Measurements from ENCODE around the gene GRK1.

The GRK1 gene

DNA sequence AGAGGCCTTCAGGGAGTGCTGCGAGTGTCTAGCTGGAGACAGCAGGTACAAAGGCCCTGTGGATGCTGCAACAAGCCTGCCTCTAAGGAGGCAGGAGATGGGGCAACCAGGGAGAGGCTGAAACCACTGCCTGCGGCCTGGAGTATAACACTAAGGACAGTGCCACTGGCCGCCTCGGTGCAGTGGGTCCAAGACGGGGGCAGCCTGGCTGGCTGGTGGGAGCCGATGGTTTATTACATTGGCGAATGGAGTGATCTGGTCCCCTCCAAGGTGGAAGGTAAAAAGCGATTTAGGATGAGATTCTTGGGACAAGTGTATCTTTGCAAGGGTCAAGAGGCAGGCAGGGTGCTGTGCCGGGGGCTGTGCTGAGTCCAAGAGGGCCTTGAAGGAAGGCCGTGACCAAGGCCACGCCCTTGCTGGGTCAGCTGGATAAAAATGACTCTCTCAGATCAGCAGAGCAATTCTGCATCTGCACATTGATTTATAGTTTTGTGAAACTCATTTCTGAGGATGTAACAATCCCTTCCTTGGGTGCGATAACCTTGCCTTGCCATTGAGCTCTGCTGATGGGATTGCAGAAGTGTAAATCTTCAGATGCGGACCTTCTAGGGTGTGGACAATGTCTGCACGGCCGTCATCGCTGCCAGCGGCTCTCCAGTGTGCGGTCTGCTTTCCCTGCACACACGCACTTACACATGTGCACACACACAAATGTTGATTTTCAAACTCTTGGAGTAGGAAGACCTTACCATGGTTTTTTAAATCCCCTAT is 98.0 kb downstream of the GRK1 start:
- ChIA-PET CTCF (no interaction called here), POLR2A (no interaction called here)
- Histone ChIP-seq H3K9me3 (ENCODE audit: control insufficient read depth, insufficient read depth, low read depth, low read length) (no peaks in the 10 kb centered on the region), H3K4me1 (ENCODE audit: control insufficient read depth, insufficient read depth, low read length) (no peaks in the 10 kb centered on the region), H3K27ac (ENCODE audit: extremely low read depth, low read depth, low read length) (no peak overlapping the region), H3K4me3 (ENCODE audit: low read depth, low read length) (no peak overlapping the region), H3K36me3 (ENCODE audit: control insufficient read depth in 2 of 2, insufficient read depth in 1 of 2, low read length in 2 of 2) (no peaks in the 10 kb centered on the region)
- TF ChIP-seq ZNF623 (tag by site-specific recombination; IDR thresholded peaks at IDR 0.05) = peak; percentile 46; the same call in 1 of the 2 replicates
- TF ChIP-seq, protein P1, sequence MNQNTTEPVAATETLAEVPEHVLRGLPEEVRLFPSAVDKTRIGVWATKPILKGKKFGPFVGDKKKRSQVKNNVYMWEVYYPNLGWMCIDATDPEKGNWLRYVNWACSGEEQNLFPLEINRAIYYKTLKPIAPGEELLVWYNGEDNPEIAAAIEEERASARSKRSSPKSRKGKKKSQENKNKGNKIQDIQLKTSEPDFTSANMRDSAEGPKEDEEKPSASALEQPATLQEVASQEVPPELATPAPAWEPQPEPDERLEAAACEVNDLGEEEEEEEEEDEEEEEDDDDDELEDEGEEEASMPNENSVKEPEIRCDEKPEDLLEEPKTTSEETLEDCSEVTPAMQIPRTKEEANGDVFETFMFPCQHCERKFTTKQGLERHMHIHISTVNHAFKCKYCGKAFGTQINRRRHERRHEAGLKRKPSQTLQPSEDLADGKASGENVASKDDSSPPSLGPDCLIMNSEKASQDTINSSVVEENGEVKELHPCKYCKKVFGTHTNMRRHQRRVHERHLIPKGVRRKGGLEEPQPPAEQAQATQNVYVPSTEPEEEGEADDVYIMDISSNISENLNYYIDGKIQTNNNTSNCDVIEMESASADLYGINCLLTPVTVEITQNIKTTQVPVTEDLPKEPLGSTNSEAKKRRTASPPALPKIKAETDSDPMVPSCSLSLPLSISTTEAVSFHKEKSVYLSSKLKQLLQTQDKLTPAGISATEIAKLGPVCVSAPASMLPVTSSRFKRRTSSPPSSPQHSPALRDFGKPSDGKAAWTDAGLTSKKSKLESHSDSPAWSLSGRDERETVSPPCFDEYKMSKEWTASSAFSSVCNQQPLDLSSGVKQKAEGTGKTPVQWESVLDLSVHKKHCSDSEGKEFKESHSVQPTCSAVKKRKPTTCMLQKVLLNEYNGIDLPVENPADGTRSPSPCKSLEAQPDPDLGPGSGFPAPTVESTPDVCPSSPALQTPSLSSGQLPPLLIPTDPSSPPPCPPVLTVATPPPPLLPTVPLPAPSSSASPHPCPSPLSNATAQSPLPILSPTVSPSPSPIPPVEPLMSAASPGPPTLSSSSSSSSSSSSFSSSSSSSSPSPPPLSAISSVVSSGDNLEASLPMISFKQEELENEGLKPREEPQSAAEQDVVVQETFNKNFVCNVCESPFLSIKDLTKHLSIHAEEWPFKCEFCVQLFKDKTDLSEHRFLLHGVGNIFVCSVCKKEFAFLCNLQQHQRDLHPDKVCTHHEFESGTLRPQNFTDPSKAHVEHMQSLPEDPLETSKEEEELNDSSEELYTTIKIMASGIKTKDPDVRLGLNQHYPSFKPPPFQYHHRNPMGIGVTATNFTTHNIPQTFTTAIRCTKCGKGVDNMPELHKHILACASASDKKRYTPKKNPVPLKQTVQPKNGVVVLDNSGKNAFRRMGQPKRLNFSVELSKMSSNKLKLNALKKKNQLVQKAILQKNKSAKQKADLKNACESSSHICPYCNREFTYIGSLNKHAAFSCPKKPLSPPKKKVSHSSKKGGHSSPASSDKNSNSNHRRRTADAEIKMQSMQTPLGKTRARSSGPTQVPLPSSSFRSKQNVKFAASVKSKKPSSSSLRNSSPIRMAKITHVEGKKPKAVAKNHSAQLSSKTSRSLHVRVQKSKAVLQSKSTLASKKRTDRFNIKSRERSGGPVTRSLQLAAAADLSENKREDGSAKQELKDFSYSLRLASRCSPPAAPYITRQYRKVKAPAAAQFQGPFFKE (tag by site-specific recombination; IDR thresholded peaks at IDR 0.05; ENCODE audit: borderline replicate concordance) = no peak

DNA sequence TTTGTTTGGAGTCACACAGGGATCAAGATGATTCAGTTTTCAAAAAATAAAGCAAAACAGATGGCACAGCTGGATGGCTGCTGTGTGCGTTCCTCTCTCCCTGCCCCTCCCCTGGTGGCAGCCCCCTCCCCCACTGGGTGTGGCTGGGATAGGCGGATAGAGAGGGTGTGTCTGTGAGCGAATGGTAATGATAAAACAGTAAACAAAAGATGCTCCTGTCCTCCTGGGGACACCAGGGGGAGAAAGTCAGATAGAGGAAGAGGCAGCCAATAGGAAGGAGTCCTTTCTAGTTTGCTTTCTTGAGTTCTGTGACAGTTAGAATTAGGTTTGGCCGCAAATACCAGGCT is 98.5 kb downstream of the GRK1 start:
- H3K36me3 ChIP-seq (ENCODE audit: control insufficient read depth in 2 of 2, insufficient read depth in 1 of 2, low read length in 2 of 2) = no peaks in the 10 kb centered on the region
- no peak overlapping the region for H3K4me3 ChIP-seq (ENCODE audit: low read depth, low read length)
- CTCF ChIA-PET = no interaction called here
- no peak overlapping the region for H3K27ac ChIP-seq (ENCODE audit: extremely low read depth, low read depth, low read length)
- POLR2A ChIA-PET = no interaction called here
- TF ChIP-seq ZNF677 (tag by site-specific recombination; IDR thresholded peaks at IDR 0.05) (no peak), KLF1 (tag by site-specific recombination; IDR thresholded peaks at IDR 0.05) (peak; percentile 91)
- no peaks in the 10 kb centered on the region for H3K9me3 ChIP-seq (ENCODE audit: control insufficient read depth, insufficient read depth, low read depth, low read length)
- no peaks in the 10 kb centered on the region for H3K4me1 ChIP-seq (ENCODE audit: control insufficient read depth, insufficient read depth, low read length)

DNA sequence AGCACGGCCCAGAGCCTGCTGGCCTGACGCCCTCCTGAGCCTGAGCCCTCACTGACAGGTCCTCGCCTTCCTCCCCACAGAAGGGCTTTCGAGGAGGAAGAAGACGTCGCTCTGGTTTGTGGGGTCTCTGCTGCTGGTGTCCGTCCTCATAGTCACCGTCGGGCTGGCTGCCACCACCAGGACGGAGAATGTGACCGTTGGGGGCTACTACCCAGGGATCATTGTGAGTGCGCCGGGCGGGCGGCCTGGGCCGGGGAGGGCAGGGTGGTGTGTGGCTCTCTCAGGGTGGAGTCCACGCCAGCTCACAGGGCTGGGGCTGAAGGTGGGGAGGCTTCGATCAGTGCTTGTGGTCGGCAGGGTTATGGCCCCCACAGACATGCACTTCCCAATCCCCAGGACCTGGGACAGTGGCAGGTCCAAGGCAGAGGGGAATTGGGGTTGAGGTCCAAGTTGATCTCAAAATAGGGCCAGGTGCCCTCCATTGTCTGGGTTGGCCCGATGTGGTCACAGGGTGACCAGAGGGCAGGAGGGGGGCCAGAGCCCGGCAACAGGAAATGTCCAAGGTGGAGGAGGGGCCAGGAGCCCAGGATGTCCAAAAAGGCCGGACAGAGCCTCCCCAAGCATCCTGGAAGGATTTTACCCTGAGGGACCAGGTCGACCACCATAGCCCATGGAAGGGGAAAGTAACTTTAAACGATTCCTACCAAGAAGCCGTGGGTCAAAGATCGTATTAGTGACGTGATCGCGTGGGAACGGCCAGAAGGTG is 99.2 kb downstream of the GRK1 start:
- no peak overlapping the region for H3K4me3 ChIP-seq (ENCODE audit: low read depth, low read length)
- POLR2A ChIA-PET = no interaction called here
- H3K27ac ChIP-seq (ENCODE audit: extremely low read depth, low read depth, low read length) = no peak overlapping the region
- no peaks in the 10 kb centered on the region for H3K4me1 ChIP-seq (ENCODE audit: control insufficient read depth, insufficient read depth, low read length)
- H3K9me3 ChIP-seq (ENCODE audit: control insufficient read depth, insufficient read depth, low read depth, low read length) = no peaks in the 10 kb centered on the region
- CTCF ChIA-PET = no interaction called here
- no peaks in the 10 kb centered on the region for H3K36me3 ChIP-seq (ENCODE audit: control insufficient read depth in 2 of 2, insufficient read depth in 1 of 2, low read length in 2 of 2)
- TF ChIP-seq ZFP41 (tag by site-specific recombination; IDR thresholded peaks at IDR 0.05; ENCODE audit: borderline replicate concordance) = no peak
- no peak for TF ChIP-seq ZSCAN23 (tag by site-specific recombination; IDR thresholded peaks at IDR 0.05)
- TF ChIP-seq, protein P2, sequence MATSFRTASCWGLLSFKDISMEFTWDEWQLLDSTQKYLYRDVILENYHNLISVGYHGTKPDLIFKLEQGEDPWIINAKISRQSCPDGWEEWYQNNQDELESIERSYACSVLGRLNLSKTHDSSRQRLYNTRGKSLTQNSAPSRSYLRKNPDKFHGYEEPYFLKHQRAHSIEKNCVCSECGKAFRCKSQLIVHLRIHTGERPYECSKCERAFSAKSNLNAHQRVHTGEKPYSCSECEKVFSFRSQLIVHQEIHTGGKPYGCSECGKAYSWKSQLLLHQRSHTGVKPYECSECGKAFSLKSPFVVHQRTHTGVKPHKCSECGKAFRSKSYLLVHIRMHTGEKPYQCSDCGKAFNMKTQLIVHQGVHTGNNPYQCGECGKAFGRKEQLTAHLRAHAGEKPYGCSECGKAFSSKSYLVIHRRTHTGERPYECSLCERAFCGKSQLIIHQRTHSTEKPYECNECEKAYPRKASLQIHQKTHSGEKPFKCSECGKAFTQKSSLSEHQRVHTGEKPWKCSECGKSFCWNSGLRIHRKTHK (tag by site-specific recombination; IDR thresholded peaks at IDR 0.05) = no peak
- no peak for TF ChIP-seq OVOL3 (tag by site-specific recombination; IDR thresholded peaks at IDR 0.05)
- TF ChIP-seq, protein P3, sequence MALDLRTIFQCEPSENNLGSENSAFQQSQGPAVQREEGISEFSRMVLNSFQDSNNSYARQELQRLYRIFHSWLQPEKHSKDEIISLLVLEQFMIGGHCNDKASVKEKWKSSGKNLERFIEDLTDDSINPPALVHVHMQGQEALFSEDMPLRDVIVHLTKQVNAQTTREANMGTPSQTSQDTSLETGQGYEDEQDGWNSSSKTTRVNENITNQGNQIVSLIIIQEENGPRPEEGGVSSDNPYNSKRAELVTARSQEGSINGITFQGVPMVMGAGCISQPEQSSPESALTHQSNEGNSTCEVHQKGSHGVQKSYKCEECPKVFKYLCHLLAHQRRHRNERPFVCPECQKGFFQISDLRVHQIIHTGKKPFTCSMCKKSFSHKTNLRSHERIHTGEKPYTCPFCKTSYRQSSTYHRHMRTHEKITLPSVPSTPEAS (tag by site-specific recombination; IDR thresholded peaks at IDR 0.05) = no peak
- TF ChIP-seq ZNF610 (tag by site-specific recombination; IDR thresholded peaks at IDR 0.05; ENCODE audit: borderline replicate concordance) = no peak
- no peak for TF ChIP-seq ZNF544 (tag by site-specific recombination; IDR thresholded peaks at IDR 0.05)
- TF ChIP-seq, protein P4, sequence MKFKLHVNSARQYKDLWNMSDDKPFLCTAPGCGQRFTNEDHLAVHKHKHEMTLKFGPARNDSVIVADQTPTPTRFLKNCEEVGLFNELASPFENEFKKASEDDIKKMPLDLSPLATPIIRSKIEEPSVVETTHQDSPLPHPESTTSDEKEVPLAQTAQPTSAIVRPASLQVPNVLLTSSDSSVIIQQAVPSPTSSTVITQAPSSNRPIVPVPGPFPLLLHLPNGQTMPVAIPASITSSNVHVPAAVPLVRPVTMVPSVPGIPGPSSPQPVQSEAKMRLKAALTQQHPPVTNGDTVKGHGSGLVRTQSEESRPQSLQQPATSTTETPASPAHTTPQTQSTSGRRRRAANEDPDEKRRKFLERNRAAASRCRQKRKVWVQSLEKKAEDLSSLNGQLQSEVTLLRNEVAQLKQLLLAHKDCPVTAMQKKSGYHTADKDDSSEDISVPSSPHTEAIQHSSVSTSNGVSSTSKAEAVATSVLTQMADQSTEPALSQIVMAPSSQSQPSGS (tag by site-specific recombination; IDR thresholded peaks at IDR 0.05; ENCODE audit: low read depth) = no peak
- no peak for TF ChIP-seq ZNF138 (tag by site-specific recombination; IDR thresholded peaks at IDR 0.05; ENCODE audit: borderline replicate concordance)
- TF ChIP-seq ZNF549 (tag by site-specific recombination; IDR thresholded peaks at IDR 0.05) = no peak
- no peak for TF ChIP-seq KLF7 (tag by site-specific recombination; IDR thresholded peaks at IDR 0.05; ENCODE audit: borderline replicate concordance)
- no peak for TF ChIP-seq ZNF133 (tag by site-specific recombination; IDR thresholded peaks at IDR 0.05)
- TF ChIP-seq ZNF350 (tag by site-specific recombination; IDR thresholded peaks at IDR 0.05) = no peak
- no peak for TF ChIP-seq BCL11B (tag by site-specific recombination; IDR thresholded peaks at IDR 0.05; ENCODE audit: low read depth)

All from HEK293 (cell line).